GM19324 (cell line): ENCODE data around the gene DACT3.

Source experiments
- ATAC-seq: cut with Tn5 transposase; IDR thresholded peaks from one replicate; pipeline ENCODE4 v1.9.1; 2021; ENCODE audit warnings: mild to moderate bottlenecking, moderate library complexity; ENCODE audit not compliant: unreplicated experiment, low FRiP score

Gene DACT3, protein sequence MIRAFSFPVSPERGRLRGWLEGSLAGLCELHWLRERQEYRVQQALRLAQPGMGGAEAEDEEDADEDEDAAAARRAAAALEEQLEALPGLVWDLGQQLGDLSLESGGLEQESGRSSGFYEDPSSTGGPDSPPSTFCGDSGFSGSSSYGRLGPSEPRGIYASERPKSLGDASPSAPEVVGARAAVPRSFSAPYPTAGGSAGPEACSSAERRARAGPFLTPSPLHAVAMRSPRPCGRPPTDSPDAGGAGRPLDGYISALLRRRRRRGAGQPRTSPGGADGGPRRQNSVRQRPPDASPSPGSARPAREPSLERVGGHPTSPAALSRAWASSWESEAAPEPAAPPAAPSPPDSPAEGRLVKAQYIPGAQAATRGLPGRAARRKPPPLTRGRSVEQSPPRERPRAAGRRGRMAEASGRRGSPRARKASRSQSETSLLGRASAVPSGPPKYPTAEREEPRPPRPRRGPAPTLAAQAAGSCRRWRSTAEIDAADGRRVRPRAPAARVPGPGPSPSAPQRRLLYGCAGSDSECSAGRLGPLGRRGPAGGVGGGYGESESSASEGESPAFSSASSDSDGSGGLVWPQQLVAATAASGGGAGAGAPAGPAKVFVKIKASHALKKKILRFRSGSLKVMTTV

GRCh38 chr19:46661020-46661731 lies at the start of gene DACT3:
Gene DACT3, minus strand, starts transcription at chr19:46661182. Its CDS starts 118 bp downstream, at chr19:46661064.
- peak; percentile 95 for ATAC-seq

- ATAC-seq: no peak
These were observed 49.7 kb upstream of the DACT3 start for GRCh38 chr19:46710687-46711086.

- no peak for ATAC-seq
These were observed 43.5 kb upstream of the DACT3 start for GRCh38 chr19:46704379-46705076.

- ATAC-seq: no peak
These were observed 39.7 kb upstream of the DACT3 start for GRCh38 chr19:46700704-46701103.

DNA sequence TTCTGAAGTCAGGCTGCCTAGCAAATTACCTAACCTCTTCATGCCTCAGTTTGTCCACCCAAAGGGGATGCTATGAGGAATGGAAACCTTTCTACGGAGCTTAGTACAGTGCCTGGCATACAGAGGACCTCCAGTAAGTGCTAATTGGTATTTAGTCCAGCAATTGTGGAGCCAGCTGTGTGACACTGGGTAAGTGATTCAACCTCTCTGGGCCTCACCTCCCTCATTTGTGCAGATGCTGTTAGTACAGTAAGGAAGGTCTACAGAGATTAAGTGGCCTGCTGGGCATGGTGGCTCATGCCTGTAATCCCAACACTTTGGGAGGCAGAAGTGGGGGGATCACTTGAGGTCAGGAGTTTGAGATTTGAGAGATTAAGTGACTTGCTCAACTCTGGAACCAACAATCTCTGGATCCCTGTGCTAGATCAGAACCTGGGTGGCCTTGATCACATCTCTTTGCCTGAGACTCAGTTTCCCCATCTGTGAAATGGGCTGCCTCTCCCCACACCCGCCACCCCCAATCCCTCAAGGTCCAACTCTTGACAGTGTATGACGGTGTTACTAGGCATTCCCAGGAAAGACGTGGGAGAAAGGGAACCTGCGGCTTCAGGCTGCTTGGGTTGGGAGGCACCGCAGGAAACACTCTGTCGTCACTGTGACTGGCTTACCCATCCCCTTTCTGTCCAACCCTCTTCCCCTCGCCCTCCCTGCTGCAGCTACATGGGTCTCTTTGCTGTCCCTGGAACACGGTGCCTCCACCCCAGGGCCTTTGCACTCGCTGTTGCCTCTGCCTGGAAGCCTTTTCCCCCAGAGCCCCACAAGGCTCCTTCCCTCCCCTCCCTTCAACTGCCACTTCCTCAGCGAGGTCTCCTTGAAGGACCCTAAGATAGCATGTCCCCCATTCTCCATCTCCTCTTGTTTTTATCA lies 37.7 kb upstream of the DACT3 start:
- no peak for ATAC-seq

DNA sequence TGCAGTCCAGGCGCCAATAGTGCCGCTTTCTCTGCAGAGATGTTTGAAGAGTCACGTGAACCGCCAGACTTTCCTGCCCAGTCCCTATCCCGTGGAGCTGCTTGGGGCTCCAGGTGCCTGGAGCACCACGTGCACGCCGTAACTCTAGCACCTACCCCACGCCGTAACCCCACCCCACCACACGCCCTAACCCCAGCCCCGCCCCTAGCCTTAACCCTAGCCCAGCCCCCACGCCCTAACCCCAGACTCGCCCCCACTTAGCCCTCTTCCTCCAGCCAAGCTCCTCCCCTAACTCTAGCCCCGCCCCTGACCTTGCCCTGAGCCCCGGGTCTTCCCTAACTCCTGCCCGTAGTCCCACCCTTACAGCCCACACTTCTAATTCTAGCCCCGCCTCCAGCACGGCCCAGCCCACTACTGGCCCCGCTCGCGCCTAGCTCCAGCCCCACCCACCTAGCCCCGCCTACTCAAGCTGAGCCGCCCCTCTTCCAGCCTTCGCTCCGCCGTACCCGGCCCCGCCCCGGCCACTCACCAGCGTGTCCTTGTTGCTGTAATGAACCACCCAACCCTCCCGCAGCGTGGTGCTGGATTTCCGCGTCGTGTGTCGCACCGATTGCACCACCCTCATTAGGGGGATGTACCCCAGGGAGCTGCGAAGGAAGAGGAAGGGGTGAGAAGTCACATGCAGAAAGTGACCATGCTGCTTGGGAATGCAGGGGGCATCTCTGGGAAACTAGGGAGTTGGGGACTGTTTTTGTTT lies 36.4 kb upstream of the DACT3 start:
- ATAC-seq: no peak

GRCh38 chr19:46696866-46697203 lies 35.9 kb upstream of the DACT3 start:
- no peak for ATAC-seq

- no peak for ATAC-seq
These were observed 35.1 kb upstream of the DACT3 start for GRCh38 chr19:46696052-46696451.

- no peak for ATAC-seq
These were observed 32.8 kb upstream of the DACT3 start for GRCh38 chr19:46693760-46694159.

- ATAC-seq: no peak
These were observed 32.1 kb upstream of the DACT3 start for GRCh38 chr19:46692918-46693722.

GRCh38 chr19:46691948-46692347 lies 31.0 kb upstream of the DACT3 start:
- ATAC-seq: no peak

GRCh38 chr19:46691104-46691503 lies 30.1 kb upstream of the DACT3 start:
- no peak for ATAC-seq

DNA sequence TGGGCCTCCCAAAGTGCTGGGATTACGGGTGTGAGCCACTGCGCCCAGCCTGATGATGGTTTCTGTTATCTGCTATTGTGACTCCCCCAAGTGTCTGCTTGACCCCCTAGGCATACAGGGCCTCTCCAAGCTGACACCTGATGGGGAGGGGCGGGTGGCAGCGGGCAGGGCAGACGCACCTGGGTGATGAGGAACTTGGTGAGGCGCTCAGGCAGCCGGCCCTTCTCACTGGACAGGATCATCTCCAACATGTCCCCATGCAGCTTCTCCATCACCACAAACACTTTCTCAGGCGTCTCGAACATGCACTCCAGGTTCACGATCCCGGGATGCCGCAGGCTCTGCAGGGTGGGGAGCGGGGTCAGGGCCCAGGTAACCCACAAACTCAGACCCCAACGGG lies 28.4 kb upstream of the DACT3 start:
- ATAC-seq: no peak

DNA sequence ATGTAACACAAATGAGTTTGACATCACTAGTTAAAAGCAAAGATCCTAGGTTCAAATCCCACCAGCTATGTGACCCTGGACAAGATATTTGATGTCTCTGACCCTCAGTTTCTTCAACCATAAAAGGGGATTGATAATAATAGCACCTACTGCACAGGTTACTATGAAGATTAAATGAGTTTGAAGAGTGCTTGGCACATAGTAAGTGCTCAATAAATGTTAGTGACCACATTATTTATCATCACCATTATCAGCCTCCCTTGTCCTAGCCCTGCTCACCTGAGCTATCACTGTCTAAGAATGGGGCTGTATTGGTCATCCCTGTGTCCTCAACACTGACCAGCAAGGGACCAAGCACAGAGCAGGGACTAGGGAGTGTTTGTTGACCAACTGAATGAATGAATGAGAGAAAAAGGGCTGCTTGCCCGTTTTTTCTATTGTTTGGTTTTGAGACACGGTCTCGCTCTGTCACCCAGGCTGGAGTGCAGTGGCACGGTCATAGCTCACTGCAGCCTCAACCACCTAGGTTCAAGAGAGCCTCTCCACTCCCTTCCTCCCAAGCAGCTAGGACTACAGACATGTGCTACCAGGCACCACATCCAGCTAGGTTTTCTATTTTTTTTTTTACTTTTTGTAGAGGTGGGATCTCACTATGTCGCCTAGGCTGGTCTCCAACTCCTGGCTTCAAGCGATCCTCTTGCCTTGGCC lies 26.6 kb upstream of the DACT3 start:
- no peak for ATAC-seq

- ATAC-seq: no peak
These were observed 24.2 kb upstream of the DACT3 start for GRCh38 chr19:46685189-46685588.

DNA sequence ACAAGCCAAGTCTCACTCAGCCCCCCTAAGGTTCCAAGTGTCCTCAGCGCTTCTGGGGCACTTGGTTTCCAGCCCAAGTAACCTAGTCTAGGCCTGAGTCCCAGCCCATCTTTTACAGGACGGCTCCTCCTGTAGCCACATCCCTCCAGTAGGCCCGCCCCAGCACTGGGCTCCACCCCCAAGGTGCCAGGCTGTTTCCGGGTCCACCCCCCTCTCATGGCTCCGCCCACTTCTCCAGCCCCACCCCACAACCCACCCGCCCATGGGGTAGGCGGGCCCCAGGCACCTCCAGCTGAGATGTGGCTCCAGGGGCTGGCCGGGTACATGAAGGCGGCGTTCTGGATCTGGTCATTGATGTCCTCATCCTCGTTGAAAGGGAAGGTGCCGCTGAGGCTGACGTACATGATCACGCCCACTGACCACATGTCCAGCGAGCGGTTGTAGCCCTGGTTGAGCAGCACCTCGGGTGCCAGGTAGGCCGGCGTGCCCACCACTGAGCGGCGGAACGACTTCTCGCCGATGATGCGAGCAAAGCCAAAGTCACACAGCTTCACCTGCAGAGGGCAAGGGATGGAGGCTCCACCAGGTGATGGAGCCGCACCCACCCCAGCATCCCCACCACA lies 17.2 kb upstream of the DACT3 start:
- ATAC-seq: no peak

GRCh38 chr19:46674416-46675178 lies 13.6 kb upstream of the DACT3 start:
- ATAC-seq: no peak
